ENCODE measurements around the gene CDC73. TPM values are rescaled to one million over a fixed set of nuclear protein-coding genes. Genes with fewer than 3 reads are reported as not detected.

The CDC73 gene
- total RNA-seq, 1 experiment from 2014 or later: 62.5 TPM

DNA sequence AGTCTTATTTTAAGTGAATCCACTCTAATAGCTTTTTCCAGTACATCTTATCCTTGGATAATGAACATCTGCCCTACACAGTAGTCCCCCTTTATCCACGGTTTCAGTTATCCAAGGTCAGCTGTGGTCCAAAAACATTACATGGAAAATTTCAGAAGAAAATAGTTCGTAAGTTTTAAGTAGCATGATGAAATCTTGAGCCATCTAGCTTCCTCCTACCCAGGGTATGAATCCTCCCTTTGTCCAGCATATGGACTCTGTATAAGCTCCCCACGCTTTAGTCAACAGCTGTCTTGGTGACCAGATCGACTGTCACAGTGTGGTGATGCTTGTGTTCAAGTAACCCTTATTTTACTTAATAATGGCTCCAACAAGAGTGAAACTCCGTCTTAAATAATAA lies 19.2 kb upstream of the CDC73 start:
- no peaks in the 10 kb centered on the region for H3K9me3 Mint-ChIP-seq
- Histone ChIP-seq H3K23ac (ENCODE audit: insufficient read length, low read depth, low read length) (no peak overlapping the region), H3T11ph (ENCODE audit: low read length) (no peak overlapping the region), H3K79me2 (ENCODE audit: insufficient read depth, low read length) (no peaks in the 10 kb centered on the region), H3K4me2 (ENCODE audit: insufficient read depth, insufficient read length, low read length) (no peak overlapping the region), H4K5ac (ENCODE audit: insufficient read length, low read depth, low read length) (no peak overlapping the region), H3K4me1 (ENCODE audit: insufficient read depth, low read length) (no peaks in the 10 kb centered on the region), H3K9me3 (ENCODE audit: control insufficient read depth, low read depth, low read length) (no peaks in the 10 kb centered on the region), H2AK5ac (ENCODE audit: insufficient read length, low read length) (no peak overlapping the region), H4K91ac (ENCODE audit: insufficient read length, low read depth, low read length) (no peak overlapping the region), H3K27ac (ENCODE audit: insufficient read length, low read depth, low read length) (no peak overlapping the region), H2BK12ac (ENCODE audit: insufficient read length, low read depth, low read length) (no peak overlapping the region), H3K9ac (ENCODE audit: extremely low read depth, insufficient read length, low read length) (no peak overlapping the region), H2BK15ac (ENCODE audit: low read depth, low read length) (no peak overlapping the region), H3K79me1 (ENCODE audit: insufficient read depth, low read depth, low read length, poor library complexity, severe bottlenecking) (no peaks in the 10 kb centered on the region), H2BK120ac (ENCODE audit: low read depth, low read length, poor library complexity, severe bottlenecking) (no peak overlapping the region), H3K18ac (ENCODE audit: insufficient read length, low read depth, low read length) (no peak overlapping the region), H3K23me2 (ENCODE audit: insufficient read length, low read depth, low read length, poor library complexity, severe bottlenecking) (peaks cover 10% of the 10 kb centered on the region), H2AFZ (ENCODE audit: low read length) (no peak overlapping the region), H3K27me3 (ENCODE audit: insufficient read depth, low read length) (no peaks in the 10 kb centered on the region; the same call in 1 of the 2 replicates), H4K20me1 (ENCODE audit: control insufficient read depth, insufficient read depth, insufficient read length) (no peaks in the 10 kb centered on the region), H3K56ac (ENCODE audit: insufficient read length, low read depth, low read length) (no peak overlapping the region), H2BK20ac (ENCODE audit: low read depth, low read length, poor library complexity, severe bottlenecking) (no peak overlapping the region), H4K8ac (replicated peaks; ENCODE audit: insufficient read length, low read depth, low read length) (no peak overlapping the region), H3K4ac (ENCODE audit: low read depth, low read length) (no peak overlapping the region), H2BK5ac (ENCODE audit: insufficient read length, low read length) (no peak overlapping the region), H3K14ac (ENCODE audit: insufficient read depth, low read length) (no peak overlapping the region)
- TF ChIP-seq CTCF (conservative IDR thresholded peaks at IDR 0.05): no peak
- peaks cover 13% of the 10 kb centered on the region for H3K27me3 Mint-ChIP-seq (ENCODE audit: low read depth)
- no CpG with 5 or more reads among the region's 5 CpGs for WGBS (ENCODE audit: extremely low coverage, insufficient read length, low lambda C conversion rate)
- H3K27ac Mint-ChIP-seq: no peak overlapping the region
- peaks cover 0 to 13% (median 0%) of the 10 kb centered on the region in 3 experiments; a peak in 2 of 7 replicates for H3K36me3 Mint-ChIP-seq (ENCODE audit: insufficient read depth in 1 of 3, low read depth in 3 of 3)
- peaks cover 12 to 13% of the 10 kb centered on the region in 2 experiments for H3K4me1 Mint-ChIP-seq
- DNase-seq: no peak
- no peak overlapping the region for H3K4me3 Mint-ChIP-seq

Data from H9 (cell line).